ENCODE results near the gene EPS15.

DNA sequence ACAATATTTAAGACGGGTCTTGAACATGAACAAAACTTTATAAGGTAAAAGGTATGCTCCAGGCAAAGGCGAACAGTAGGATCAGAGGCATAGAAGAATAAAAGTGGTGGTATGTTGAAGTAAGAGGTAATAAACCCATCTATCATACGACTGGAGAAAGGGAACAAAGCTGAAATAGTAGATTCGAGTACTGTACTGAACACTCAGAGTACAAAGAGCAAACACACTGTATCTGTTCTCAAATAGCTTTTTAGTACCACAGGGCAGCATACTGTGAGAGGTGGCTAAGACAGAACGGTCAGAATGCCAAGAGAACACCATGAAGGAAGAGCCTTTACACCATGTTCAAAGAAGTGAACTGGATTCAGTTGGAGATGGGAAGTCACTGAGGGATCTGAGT is 83.2 kb downstream of the EPS15 start:
- TF ChIP-seq CREB5 (CRISPR knock-in tag; IDR thresholded peaks at IDR 0.05; ENCODE audit: low read depth) (no peak), ZNF8 (CRISPR knock-in tag; IDR thresholded peaks at IDR 0.05) (no peak), GLIS3 (CRISPR knock-in tag; IDR thresholded peaks at IDR 0.05) (no peak), CSDC2 (CRISPR knock-in tag; IDR thresholded peaks at IDR 0.05) (no peak), PATZ1 (CRISPR knock-in tag; IDR thresholded peaks at IDR 0.05; ENCODE audit: borderline replicate concordance) (no peak), ZFP30 (CRISPR knock-in tag; IDR thresholded peaks at IDR 0.05) (no peak), ZC3H10 (CRISPR knock-in tag; IDR thresholded peaks at IDR 0.05) (no peak), ARNTL (CRISPR knock-in tag; IDR thresholded peaks at IDR 0.05; ENCODE audit: borderline replicate concordance, low read depth) (no peak), ZNF70 (CRISPR knock-in tag; IDR thresholded peaks at IDR 0.05) (no peak), RARB (CRISPR knock-in tag; IDR thresholded peaks at IDR 0.05) (no peak)
- TF ChIP-seq, protein P1, sequence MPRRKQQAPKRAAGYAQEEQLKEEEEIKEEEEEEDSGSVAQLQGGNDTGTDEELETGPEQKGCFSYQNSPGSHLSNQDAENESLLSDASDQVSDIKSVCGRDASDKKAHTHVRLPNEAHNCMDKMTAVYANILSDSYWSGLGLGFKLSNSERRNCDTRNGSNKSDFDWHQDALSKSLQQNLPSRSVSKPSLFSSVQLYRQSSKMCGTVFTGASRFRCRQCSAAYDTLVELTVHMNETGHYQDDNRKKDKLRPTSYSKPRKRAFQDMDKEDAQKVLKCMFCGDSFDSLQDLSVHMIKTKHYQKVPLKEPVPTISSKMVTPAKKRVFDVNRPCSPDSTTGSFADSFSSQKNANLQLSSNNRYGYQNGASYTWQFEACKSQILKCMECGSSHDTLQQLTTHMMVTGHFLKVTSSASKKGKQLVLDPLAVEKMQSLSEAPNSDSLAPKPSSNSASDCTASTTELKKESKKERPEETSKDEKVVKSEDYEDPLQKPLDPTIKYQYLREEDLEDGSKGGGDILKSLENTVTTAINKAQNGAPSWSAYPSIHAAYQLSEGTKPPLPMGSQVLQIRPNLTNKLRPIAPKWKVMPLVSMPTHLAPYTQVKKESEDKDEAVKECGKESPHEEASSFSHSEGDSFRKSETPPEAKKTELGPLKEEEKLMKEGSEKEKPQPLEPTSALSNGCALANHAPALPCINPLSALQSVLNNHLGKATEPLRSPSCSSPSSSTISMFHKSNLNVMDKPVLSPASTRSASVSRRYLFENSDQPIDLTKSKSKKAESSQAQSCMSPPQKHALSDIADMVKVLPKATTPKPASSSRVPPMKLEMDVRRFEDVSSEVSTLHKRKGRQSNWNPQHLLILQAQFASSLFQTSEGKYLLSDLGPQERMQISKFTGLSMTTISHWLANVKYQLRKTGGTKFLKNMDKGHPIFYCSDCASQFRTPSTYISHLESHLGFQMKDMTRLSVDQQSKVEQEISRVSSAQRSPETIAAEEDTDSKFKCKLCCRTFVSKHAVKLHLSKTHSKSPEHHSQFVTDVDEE (CRISPR knock-in tag; IDR thresholded peaks at IDR 0.05), result no peak
